Testis (tissue), 3 donors: ENCODE data around the gene HKDC1. TPM values are rescaled to one million over a fixed set of nuclear protein-coding genes. Genes with fewer than 3 reads are reported as not detected.

Experiments
- DNase-seq: peaks from one replicate; pipeline ENCODE4 v3.0.0-alpha.2; 2019
- H3K27ac ChIP-seq, 2 donors: fragments of 200-600 bp; sonication (generic); one replicate each; pipeline ENCODE4 v1.5.1; 2019
- H3K27me3 ChIP-seq: fragments of 200-600 bp; sonication (generic); one replicate; pipeline ENCODE4 v1.5.1; 2019
- H3K36me3 ChIP-seq: fragments of 200-600 bp; sonication (generic); one replicate; pipeline ENCODE4 v1.5.1; 2017; ENCODE audit warnings: low read depth; ENCODE audit errors: missing control alignments
- H3K4me1 ChIP-seq: fragments of 200-600 bp; sonication (generic); one replicate; pipeline ENCODE4 v1.5.1; 2019
- H3K4me3 ChIP-seq, 2 donors: fragments of 200-600 bp; sonication (generic); one replicate each; pipeline ENCODE4 v1.5.1; 2017 to 2019
- H3K9me3 ChIP-seq: fragments of 200-600 bp; sonication (generic); one replicate; pipeline ENCODE4 v1.5.1; 2017
- POLR2A ChIP-seq: fragments of 450-650 bp; IDR thresholded peaks from one replicate; pipeline ENCODE4 v1.6.1; 2017; ENCODE audit warnings: antibody characterized with exemption, mild to moderate bottlenecking, moderate library complexity
- WGBS, 2 donors: methylation state at CpG; one replicate each; pipeline ENCODE4 v1.1.5; 2018; 5-methylcytosine and 5-hydroxymethylcytosine counted together
- intact Hi-C: fragments of 100-400 bp; cut with DNase I; formaldehyde crosslinking; loops from one replicate; pipeline ENCODE4 v1.15.1; 2023; ENCODE audit warnings: low total_unique reads
- polyA plus RNA-seq: library from polyadenylated mRNA; stranded (reverse); fragments of 350-450 nt; fragmentation: Illumina TruSeq; extraction: RNeasy Lipid Tissue Mini Kit (QIAGEN cat#74804); gene quantifications from one replicate; pipeline ENCODE4 v1.2.3, GENCODE V29; 2014; ENCODE audit warnings: low read depth, low replicate concordance; ENCODE audit not compliant: insufficient read depth
- total RNA-seq, 2 donors: library from RNA; depleted of rRNA; stranded (reverse); fragments of >200 nt; gene quantifications; one replicate each; pipeline ENCODE4 v1.2.3, GENCODE V29; 2016
- TF ChIP-seq, protein P1 (sequence below), 3 experiments: fragments of 450-650 bp in 2 of 3; fragments of 200-600 bp in 1 of 3; sonication (generic) in 1 of 3; IDR thresholded peaks; one replicate each; pipeline ENCODE4 v1.5.1; 2016 to 2019; ENCODE audit warnings: antibody characterized with exemption in 3 of 3, mild to moderate bottlenecking in 2 of 3, moderate library complexity in 1 of 3

Gene HKDC1
- total and polyA plus RNA-seq, 3 donors from 2014 or later, result 1.9 to 5.4 (median 4.4) TPM

DNA sequence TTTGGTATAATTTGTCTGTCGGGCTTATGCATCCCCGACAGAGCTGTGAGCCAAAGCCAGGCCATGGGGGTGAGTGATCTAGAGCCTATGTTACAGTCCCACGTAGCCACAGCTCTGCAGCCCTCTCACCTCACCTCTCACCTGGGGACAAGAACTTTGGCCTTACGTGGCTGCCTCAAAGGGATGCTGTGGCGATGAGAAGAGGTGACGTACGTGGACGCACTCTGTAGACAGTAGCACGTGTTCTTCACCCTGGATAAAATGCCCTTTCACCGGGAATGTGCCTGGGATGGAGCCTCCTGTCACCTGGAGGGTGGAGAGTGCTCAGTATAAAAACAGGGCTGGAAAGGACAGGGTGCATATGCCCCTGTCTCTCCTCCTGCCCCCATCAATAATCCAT, 5.5 kb downstream of the HKDC1 start:
- no peaks in the 10 kb centered on the region for H3K27me3 ChIP-seq
- no peak for DNase-seq
- H3K27ac ChIP-seq, result no peak overlapping the region
- H3K9me3 ChIP-seq, result no peaks in the 10 kb centered on the region
- 88 to 91% methylated on average over 9 to 10 of the region's 10 CpGs for WGBS, 2 donors
- H3K36me3 ChIP-seq, result no peaks in the 10 kb centered on the region
- H3K4me1 ChIP-seq, result peaks cover 14% of the 10 kb centered on the region
- intact Hi-C loops, result no loop called here
- no peak overlapping the region for H3K4me3 ChIP-seq
- no peak for TF ChIP-seq POLR2A
- TF ChIP-seq, protein P1, sequence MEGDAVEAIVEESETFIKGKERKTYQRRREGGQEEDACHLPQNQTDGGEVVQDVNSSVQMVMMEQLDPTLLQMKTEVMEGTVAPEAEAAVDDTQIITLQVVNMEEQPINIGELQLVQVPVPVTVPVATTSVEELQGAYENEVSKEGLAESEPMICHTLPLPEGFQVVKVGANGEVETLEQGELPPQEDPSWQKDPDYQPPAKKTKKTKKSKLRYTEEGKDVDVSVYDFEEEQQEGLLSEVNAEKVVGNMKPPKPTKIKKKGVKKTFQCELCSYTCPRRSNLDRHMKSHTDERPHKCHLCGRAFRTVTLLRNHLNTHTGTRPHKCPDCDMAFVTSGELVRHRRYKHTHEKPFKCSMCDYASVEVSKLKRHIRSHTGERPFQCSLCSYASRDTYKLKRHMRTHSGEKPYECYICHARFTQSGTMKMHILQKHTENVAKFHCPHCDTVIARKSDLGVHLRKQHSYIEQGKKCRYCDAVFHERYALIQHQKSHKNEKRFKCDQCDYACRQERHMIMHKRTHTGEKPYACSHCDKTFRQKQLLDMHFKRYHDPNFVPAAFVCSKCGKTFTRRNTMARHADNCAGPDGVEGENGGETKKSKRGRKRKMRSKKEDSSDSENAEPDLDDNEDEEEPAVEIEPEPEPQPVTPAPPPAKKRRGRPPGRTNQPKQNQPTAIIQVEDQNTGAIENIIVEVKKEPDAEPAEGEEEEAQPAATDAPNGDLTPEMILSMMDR (IDR thresholded peaks at IDR 0.05), result no peak

DNA sequence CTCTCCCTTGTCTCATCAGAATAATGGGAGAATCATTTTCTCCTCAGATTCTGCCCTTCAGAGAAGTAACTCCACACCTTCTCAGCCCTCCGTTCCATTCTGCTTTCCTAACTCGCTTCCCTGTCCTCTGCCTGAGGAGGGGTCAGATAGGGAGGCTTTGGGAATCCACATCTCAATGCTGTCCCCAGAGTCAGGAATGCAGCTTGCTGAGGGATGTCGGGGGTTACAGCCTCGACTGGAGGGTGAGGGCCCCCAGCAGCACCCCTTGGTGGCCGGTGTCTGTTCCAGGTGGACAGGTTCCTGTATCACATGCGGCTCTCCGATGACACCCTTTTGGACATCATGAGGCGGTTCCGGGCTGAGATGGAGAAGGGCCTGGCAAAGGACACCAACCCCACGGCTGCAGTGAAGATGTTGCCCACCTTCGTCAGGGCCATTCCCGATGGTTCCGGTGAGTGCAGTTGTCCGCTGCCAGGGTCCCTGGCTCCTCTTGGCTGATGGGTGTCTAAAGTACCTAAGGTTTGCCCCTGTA, 6.9 kb downstream of the HKDC1 start:
- intact Hi-C loops, result no loop called here
- no peak overlapping the region for H3K4me3 ChIP-seq
- H3K27me3 ChIP-seq, result no peaks in the 10 kb centered on the region
- H3K4me1 ChIP-seq, result peaks cover 14% of the 10 kb centered on the region
- no peaks in the 10 kb centered on the region for H3K36me3 ChIP-seq
- no peak for DNase-seq
- H3K27ac ChIP-seq, result no peak overlapping the region
- WGBS, 2 donors, result 91 to 94% methylated on average over 11 to 14 of the region's 14 CpGs
- TF ChIP-seq POLR2A, result no peak
- TF ChIP-seq, protein P1 (IDR thresholded peaks at IDR 0.05), result no peak
- H3K9me3 ChIP-seq, result no peaks in the 10 kb centered on the region

DNA sequence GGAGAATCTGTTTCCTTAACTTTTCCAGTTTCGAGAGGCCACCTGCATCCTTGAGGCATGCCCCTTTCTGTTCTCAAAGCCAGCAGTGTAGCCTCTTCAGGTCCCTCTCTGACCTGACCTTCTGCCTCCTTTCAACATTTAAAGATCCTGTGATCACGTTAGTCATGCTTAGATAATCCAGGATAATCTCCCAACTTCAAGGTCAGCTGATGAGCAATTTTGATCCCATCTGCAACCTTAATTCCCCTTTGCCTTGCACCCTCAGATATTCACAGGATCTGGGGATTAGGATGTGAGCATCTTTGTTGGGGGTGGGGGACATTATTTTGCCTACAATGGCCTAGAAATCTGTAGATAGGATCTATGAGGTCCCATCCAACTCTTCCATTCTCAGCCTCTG, 8.0 kb downstream of the HKDC1 start:
- TF ChIP-seq, protein P1 (IDR thresholded peaks at IDR 0.05), result no peak
- no peak for TF ChIP-seq POLR2A
- Histone ChIP-seq H3K27me3 (no peaks in the 10 kb centered on the region), H3K27ac (no peak overlapping the region), H3K36me3 (no peaks in the 10 kb centered on the region), H3K4me3 (no peak overlapping the region), H3K9me3 (no peaks in the 10 kb centered on the region), H3K4me1 (peaks cover 13% of the 10 kb centered on the region)
- DNase-seq, result no peak
- intact Hi-C loops, result no loop called here
- 88 to 89% methylated on average over 2 of the region's 2 CpGs for WGBS, 2 donors

DNA sequence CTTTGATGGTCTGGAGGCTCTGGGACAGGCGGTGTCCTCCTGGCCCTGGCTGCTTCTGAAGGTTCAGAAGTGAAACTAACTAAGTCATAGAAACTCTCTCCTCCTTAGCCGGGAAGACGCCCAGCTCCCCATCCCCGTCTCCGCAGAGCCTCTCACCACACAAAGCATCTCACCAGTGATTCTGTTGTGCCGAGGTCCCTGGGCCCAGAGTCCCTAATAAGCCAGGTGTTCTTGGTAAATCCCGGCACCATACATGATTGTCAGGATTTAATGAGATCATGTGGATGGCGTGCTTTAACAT, 9.4 kb downstream of the HKDC1 start:
- intact Hi-C loops, result no loop called here
- H3K36me3 ChIP-seq, result no peaks in the 10 kb centered on the region
- H3K27ac ChIP-seq, result no peak overlapping the region
- no peak overlapping the region for H3K4me3 ChIP-seq
- no peak for DNase-seq
- TF ChIP-seq, protein P1 (IDR thresholded peaks at IDR 0.05), result no peak
- TF ChIP-seq POLR2A, result no peak
- peaks cover 16% of the 10 kb centered on the region for H3K4me1 ChIP-seq
- no peaks in the 10 kb centered on the region for H3K27me3 ChIP-seq
- WGBS, 2 donors, result 56 to 71% methylated on average over 8 of the region's 8 CpGs
- no peaks in the 10 kb centered on the region for H3K9me3 ChIP-seq

DNA sequence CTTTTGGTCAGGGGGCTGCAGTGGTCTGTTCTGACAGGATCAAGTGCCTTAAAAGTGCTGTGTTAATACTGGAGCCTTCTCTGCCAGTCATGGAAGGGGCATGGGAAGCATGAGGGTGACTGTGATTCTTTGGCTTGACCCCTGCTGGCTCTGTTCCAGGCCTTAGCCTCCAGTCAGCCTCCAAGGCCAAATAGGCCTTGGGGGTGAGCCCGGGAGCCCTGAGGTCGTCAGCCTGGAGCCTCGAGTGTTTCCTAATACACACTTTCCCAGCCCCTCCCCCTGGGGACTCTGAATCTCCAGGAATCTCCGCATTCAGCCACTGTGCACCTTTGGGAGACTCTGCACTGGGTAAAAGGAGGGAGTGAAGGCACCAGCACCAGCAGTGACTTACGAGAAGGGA, 10.0 kb downstream of the HKDC1 start:
- no peaks in the 10 kb centered on the region for H3K36me3 ChIP-seq
- intact Hi-C loops, result no loop called here
- no peaks in the 10 kb centered on the region for H3K27me3 ChIP-seq
- no peak for DNase-seq
- 60 to 75% methylated on average over 4 to 5 of the region's 5 CpGs for WGBS, 2 donors
- TF ChIP-seq, protein P1 (IDR thresholded peaks at IDR 0.05), result no peak
- TF ChIP-seq POLR2A, result no peak
- no peaks in the 10 kb centered on the region for H3K9me3 ChIP-seq
- H3K27ac ChIP-seq, result no peak overlapping the region
- no peak overlapping the region for H3K4me3 ChIP-seq
- H3K4me1 ChIP-seq, result peaks cover 16% of the 10 kb centered on the region
